Measurements from ENCODE around the gene SPON2. TPM values are rescaled to one million over a fixed set of nuclear protein-coding genes. Genes with fewer than 3 reads are reported as not detected.

SPON2 gene
- total RNA-seq, 1 experiment from 2014 or later = 2.3 TPM

DNA sequence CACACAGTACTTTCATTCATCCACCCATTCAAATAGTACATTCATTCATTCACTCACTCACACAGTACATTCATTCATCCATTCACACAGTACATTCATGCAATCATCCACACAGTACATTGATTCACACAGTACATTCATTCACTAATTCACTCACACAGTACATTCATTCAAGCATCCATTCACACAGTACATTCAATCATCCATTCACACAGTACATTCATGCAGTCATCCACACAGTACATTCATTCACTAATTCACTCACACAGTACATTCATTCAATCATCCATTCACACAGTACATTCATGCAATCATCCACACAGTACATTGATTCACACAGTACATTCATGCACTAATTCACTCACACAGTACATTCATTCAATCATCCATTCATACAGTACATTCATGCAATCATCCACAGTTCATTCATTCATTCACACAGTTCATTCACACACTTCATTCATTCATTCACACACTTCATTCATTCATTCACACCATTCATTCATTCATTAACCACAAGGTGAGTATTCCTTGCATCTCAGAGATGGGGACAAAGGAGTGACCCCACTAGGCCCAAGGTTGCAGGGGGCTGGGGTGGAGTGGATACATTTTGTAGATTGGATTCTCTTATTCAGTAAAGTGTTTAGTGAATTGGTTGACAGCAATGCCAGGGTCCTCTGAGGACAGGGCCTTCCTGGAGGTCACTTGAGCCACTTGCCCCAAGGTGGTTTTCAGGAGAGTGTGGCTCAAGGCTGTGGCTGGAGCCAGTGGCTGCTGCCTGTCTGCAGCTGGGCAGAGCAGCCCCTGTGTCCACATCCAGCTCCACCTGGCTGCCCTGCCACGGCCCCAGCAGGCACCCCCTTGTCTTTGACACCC, 4.3 kb upstream of the SPON2 start:
- Histone ChIP-seq H2BK20ac (ENCODE audit: low read depth, low read length, poor library complexity, severe bottlenecking) (no peak overlapping the region), H3K4ac (ENCODE audit: low read depth, low read length) (no peak overlapping the region), H3T11ph (ENCODE audit: low read length) (no peak overlapping the region), H4K5ac (ENCODE audit: insufficient read length, low read depth, low read length) (no peak overlapping the region), H3K14ac (ENCODE audit: insufficient read depth, low read length) (no peak overlapping the region), H2BK15ac (ENCODE audit: low read depth, low read length) (no peak overlapping the region), H2BK5ac (ENCODE audit: insufficient read length, low read length) (no peak overlapping the region), H3K79me1 (ENCODE audit: insufficient read depth, low read depth, low read length, poor library complexity, severe bottlenecking) (no peaks in the 10 kb centered on the region), H3K23me2 (ENCODE audit: insufficient read length, low read depth, low read length, poor library complexity, severe bottlenecking) (peaks cover 9% of the 10 kb centered on the region), H2BK120ac (ENCODE audit: low read depth, low read length, poor library complexity, severe bottlenecking) (no peak overlapping the region), H3K27me3 (ENCODE audit: insufficient read depth, low read length) (peaks cover 14% of the 10 kb centered on the region; the same call in 1 of the 2 replicates), H4K91ac (ENCODE audit: insufficient read length, low read depth, low read length) (no peak overlapping the region), H2AK5ac (ENCODE audit: insufficient read length, low read length) (no peak overlapping the region), H2AFZ (ENCODE audit: low read length) (no peak overlapping the region), H3K79me2 (ENCODE audit: insufficient read depth, low read length) (no peaks in the 10 kb centered on the region), H3K56ac (ENCODE audit: insufficient read length, low read depth, low read length) (no peak overlapping the region), H3K23ac (ENCODE audit: insufficient read length, low read depth, low read length) (no peak overlapping the region), H4K8ac (replicated peaks; ENCODE audit: insufficient read length, low read depth, low read length) (no peak overlapping the region), H3K4me1 (ENCODE audit: insufficient read depth, low read length) (no peaks in the 10 kb centered on the region), H3K27ac (ENCODE audit: insufficient read length, low read depth, low read length) (no peak overlapping the region), H3K9me3 (ENCODE audit: control insufficient read depth, low read depth, low read length) (peaks cover 8% of the 10 kb centered on the region), H3K18ac (ENCODE audit: insufficient read length, low read depth, low read length) (no peak overlapping the region), H2BK12ac (ENCODE audit: insufficient read length, low read depth, low read length) (no peak overlapping the region), H3K9ac (ENCODE audit: extremely low read depth, insufficient read length, low read length) (no peak overlapping the region), H4K20me1 (ENCODE audit: control insufficient read depth, insufficient read depth, insufficient read length) (no peaks in the 10 kb centered on the region), H3K4me2 (ENCODE audit: insufficient read depth, insufficient read length, low read length) (no peak overlapping the region)
- Mint-ChIP-seq H3K4me1 (0 out of 4 replicates have a peak, but pooled peaks cover 0 to 3% of the 10 kb centered on the region in 2 experiments), H3K27ac (no peak overlapping the region), H3K36me3 (ENCODE audit: insufficient read depth in 1 of 3, low read depth in 3 of 3) (peaks cover 2 to 4% (median 3%) of the 10 kb centered on the region in 3 experiments; a peak in 3 of 7 replicates), H3K4me3 (no peak overlapping the region), H3K9me3 (peaks cover 15 to 18% of the 10 kb centered on the region in 2 experiments), H3K27me3 (ENCODE audit: low read depth) (peaks cover 77% of the 10 kb centered on the region)
- no CpG with 5 or more reads among the region's 1 CpG for WGBS (ENCODE audit: extremely low coverage, insufficient read length, low lambda C conversion rate)
- no peak for DNase-seq
- TF ChIP-seq, protein P1, sequence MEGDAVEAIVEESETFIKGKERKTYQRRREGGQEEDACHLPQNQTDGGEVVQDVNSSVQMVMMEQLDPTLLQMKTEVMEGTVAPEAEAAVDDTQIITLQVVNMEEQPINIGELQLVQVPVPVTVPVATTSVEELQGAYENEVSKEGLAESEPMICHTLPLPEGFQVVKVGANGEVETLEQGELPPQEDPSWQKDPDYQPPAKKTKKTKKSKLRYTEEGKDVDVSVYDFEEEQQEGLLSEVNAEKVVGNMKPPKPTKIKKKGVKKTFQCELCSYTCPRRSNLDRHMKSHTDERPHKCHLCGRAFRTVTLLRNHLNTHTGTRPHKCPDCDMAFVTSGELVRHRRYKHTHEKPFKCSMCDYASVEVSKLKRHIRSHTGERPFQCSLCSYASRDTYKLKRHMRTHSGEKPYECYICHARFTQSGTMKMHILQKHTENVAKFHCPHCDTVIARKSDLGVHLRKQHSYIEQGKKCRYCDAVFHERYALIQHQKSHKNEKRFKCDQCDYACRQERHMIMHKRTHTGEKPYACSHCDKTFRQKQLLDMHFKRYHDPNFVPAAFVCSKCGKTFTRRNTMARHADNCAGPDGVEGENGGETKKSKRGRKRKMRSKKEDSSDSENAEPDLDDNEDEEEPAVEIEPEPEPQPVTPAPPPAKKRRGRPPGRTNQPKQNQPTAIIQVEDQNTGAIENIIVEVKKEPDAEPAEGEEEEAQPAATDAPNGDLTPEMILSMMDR (conservative IDR thresholded peaks at IDR 0.05) = no peak

Data from H9 (cell line).